Gastrocnemius medialis (tissue), 4 donors: ENCODE data around the gene OR51G1. TPM values are rescaled to one million over a fixed set of nuclear protein-coding genes. Genes with fewer than 3 reads are reported as not detected.

Source experiments
- ATAC-seq, 2 donors: fragments of 150-250 bp; one replicate each; pipeline ENCODE4 v1.9.1; 2016
- DNase-seq, 2 donors: peaks; one replicate each; pipeline ENCODE4 v3.0.0-alpha.2; 2019
- H3K27ac ChIP-seq, 4 donors: fragments of 200-600 bp; sonication (generic); 1 replicate in 1 of 4; 2 replicates in 3 of 4; pipeline ENCODE4 v1.5.1; 2016 to 2018; ENCODE audit warnings: mild to moderate bottlenecking in 2 of 4, moderate library complexity in 1 of 4
- H3K27me3 ChIP-seq, 3 donors: fragments of 200-600 bp; sonication (generic) in 2 of 3; 1 replicate in 1 of 3; 2 replicates in 2 of 3; pipeline versions ENCODE4 v1.5.1 to v1.6.0; 2016 to 2019; ENCODE audit warnings: mild to moderate bottlenecking in 1 of 3, moderate library complexity in 1 of 3
- H3K36me3 ChIP-seq, 2 donors: fragments of 200-600 bp; sonication (generic) in 1 of 2; one replicate each; pipeline ENCODE4 v1.5.1; 2017 to 2018
- H3K4me1 ChIP-seq, 2 donors: fragments of 200-600 bp; sonication (generic) in 1 of 2; one replicate each; pipeline ENCODE4 v1.5.1; 2016 to 2017; ENCODE audit warnings: mild to moderate bottlenecking in 2 of 2
- H3K4me3 ChIP-seq, 4 donors: fragments of 200-600 bp; sonication (generic) in 3 of 4; 1 replicate in 1 of 4; 2 replicates in 3 of 4; pipeline ENCODE4 v1.5.1; 2016 to 2019; ENCODE audit warnings: mild to moderate bottlenecking in 2 of 4
- H3K9me3 ChIP-seq, 3 donors: fragments of 200-600 bp; sonication (generic) in 2 of 3; 1 replicate in 1 of 3; 2 replicates in 2 of 3; pipeline ENCODE4 v1.5.1; 2016 to 2019
- CTCF ChIP-seq, 5 experiments: fragments of 450-650 bp in 3 of 5; fragments of 200-600 bp in 2 of 5; sonication (generic) in 2 of 5; IDR thresholded peaks in 4 of 5; conservative IDR thresholded peaks in 1 of 5; 1 replicate in 4 of 5; 2 replicates in 1 of 5; pipeline ENCODE4 v1.5.1; 2016 to 2019; ENCODE audit warnings: antibody characterized with exemption in 5 of 5, mild to moderate bottlenecking in 3 of 5, moderate library complexity in 3 of 5
- POLR2A ChIP-seq, 2 donors: fragments of 450-650 bp; IDR thresholded peaks; one replicate each; pipeline ENCODE4 v1.6.1; 2017; ENCODE audit warnings: antibody characterized with exemption in 2 of 2, mild to moderate bottlenecking in 2 of 2, moderate library complexity in 2 of 2
- in situ Hi-C, 4 donors: fragments of 200-750 bp; cut with MboI; loops; one replicate each; pipeline versions ENCODE4 v1.15.0 to v1.8.0; 2017; ENCODE audit warnings: low sequenced_read_pairs in 4 of 4
- intact Hi-C: fragments of 100-400 bp; cut with DNase I; formaldehyde crosslinking; loops from one replicate; pipeline ENCODE4 v1.15.1; 2023; ENCODE audit warnings: low total_unique reads
- total RNA-seq, 4 donors: library from RNA; depleted of rRNA; stranded (reverse); fragments of >200 nt; gene quantifications; one replicate each; pipeline versions ENCODE4 v1.1.0 to v1.2.3, GENCODE V29; 2016

OR51G1 gene
- total RNA-seq, 4 donors from 2014 or later, result not detected

- no peak for DNase-seq
- ATAC-seq, result no peak
- Histone ChIP-seq H3K9me3 (no peaks in the 10 kb centered on the region), H3K27ac (no peak overlapping the region), H3K4me1 (no peaks in the 10 kb centered on the region), H3K4me3 (no peak overlapping the region), H3K27me3 (no peaks in the 10 kb centered on the region), H3K36me3 (no peaks in the 10 kb centered on the region)
- no peak for TF ChIP-seq CTCF (IDR thresholded peaks at IDR 0.05 in 4 of 5, conservative IDR thresholded peaks at IDR 0.05 in 1 of 5)
- no peak for TF ChIP-seq POLR2A (IDR thresholded peaks at IDR 0.05)
- intact Hi-C loops, result no loop called here
- in situ Hi-C loops, result no loop called here
These were observed 33.9 kb downstream of the OR51G1 start for GRCh38 chr11:4890279-4890678.

GRCh38 chr11:4887591-4887990 lies 36.5 kb downstream of the OR51G1 start:
- DNase-seq (no peak), ATAC-seq (no peak)
- Histone ChIP-seq H3K4me1 (no peaks in the 10 kb centered on the region), H3K9me3 (no peaks in the 10 kb centered on the region), H3K36me3 (no peaks in the 10 kb centered on the region), H3K4me3 (no peak overlapping the region), H3K27ac (no peak overlapping the region), H3K27me3 (no peaks in the 10 kb centered on the region)
- in situ Hi-C loops (no loop called here), intact Hi-C loops (no loop called here)
- TF ChIP-seq POLR2A (IDR thresholded peaks at IDR 0.05) (no peak), CTCF (IDR thresholded peaks at IDR 0.05 in 4 of 5, conservative IDR thresholded peaks at IDR 0.05 in 1 of 5) (no peak)

GRCh38 chr11:4886186-4886585 lies 38.0 kb downstream of the OR51G1 start:
- H3K4me1 ChIP-seq, result no peaks in the 10 kb centered on the region
- H3K9me3 ChIP-seq, result no peaks in the 10 kb centered on the region
- ATAC-seq (no peak), DNase-seq (no peak)
- TF ChIP-seq POLR2A (IDR thresholded peaks at IDR 0.05), result no peak
- no peak for TF ChIP-seq CTCF (IDR thresholded peaks at IDR 0.05 in 4 of 5, conservative IDR thresholded peaks at IDR 0.05 in 1 of 5)
- H3K27me3 ChIP-seq, result no peaks in the 10 kb centered on the region
- intact Hi-C loops (no loop called here), in situ Hi-C loops (no loop called here)
- H3K27ac ChIP-seq, result no peak overlapping the region
- no peaks in the 10 kb centered on the region for H3K36me3 ChIP-seq
- no peak overlapping the region for H3K4me3 ChIP-seq

- DNase-seq (no peak), ATAC-seq (no peak)
- in situ Hi-C loops (no loop called here), intact Hi-C loops (no loop called here)
- Histone ChIP-seq H3K9me3 (no peaks in the 10 kb centered on the region), H3K4me3 (no peak overlapping the region), H3K27ac (no peak overlapping the region), H3K36me3 (no peaks in the 10 kb centered on the region), H3K4me1 (no peaks in the 10 kb centered on the region), H3K27me3 (no peaks in the 10 kb centered on the region)
- TF ChIP-seq CTCF (IDR thresholded peaks at IDR 0.05 in 4 of 5, conservative IDR thresholded peaks at IDR 0.05 in 1 of 5) (no peak), POLR2A (IDR thresholded peaks at IDR 0.05) (no peak)
These were observed 39.8 kb downstream of the OR51G1 start for GRCh38 chr11:4884361-4884760.

GRCh38 chr11:4882543-4882942 lies 41.6 kb downstream of the OR51G1 start:
- no peak for DNase-seq
- TF ChIP-seq CTCF (IDR thresholded peaks at IDR 0.05 in 4 of 5, conservative IDR thresholded peaks at IDR 0.05 in 1 of 5) (no peak), POLR2A (IDR thresholded peaks at IDR 0.05) (no peak)
- Histone ChIP-seq H3K36me3 (no peaks in the 10 kb centered on the region), H3K4me1 (no peaks in the 10 kb centered on the region), H3K9me3 (no peaks in the 10 kb centered on the region), H3K27ac (no peak overlapping the region), H3K4me3 (no peak overlapping the region), H3K27me3 (no peaks in the 10 kb centered on the region)
- intact Hi-C loops, result no loop called here
- no peak for ATAC-seq
- in situ Hi-C loops, result no loop called here
